ENCODE data around the gene GRB10.

- TF ChIP-seq, protein P1, sequence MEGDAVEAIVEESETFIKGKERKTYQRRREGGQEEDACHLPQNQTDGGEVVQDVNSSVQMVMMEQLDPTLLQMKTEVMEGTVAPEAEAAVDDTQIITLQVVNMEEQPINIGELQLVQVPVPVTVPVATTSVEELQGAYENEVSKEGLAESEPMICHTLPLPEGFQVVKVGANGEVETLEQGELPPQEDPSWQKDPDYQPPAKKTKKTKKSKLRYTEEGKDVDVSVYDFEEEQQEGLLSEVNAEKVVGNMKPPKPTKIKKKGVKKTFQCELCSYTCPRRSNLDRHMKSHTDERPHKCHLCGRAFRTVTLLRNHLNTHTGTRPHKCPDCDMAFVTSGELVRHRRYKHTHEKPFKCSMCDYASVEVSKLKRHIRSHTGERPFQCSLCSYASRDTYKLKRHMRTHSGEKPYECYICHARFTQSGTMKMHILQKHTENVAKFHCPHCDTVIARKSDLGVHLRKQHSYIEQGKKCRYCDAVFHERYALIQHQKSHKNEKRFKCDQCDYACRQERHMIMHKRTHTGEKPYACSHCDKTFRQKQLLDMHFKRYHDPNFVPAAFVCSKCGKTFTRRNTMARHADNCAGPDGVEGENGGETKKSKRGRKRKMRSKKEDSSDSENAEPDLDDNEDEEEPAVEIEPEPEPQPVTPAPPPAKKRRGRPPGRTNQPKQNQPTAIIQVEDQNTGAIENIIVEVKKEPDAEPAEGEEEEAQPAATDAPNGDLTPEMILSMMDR (IDR thresholded peaks at IDR 0.05; ENCODE audit: low read depth, low read length) = no peak
- TF ChIP-seq EZH2phosphoT487 (IDR thresholded peaks at IDR 0.05; ENCODE audit: low read depth) = no peak
These were observed 23.4 kb upstream of the GRB10 start for GRCh38 chr7:50806143-50806542.
